Fibroblast of mammary gland (primary cell): ENCODE data around the gene PHF2.

Experiments used
- DNase-seq: peaks from one replicate; pipeline ENCODE4 v3.0.0-alpha.2; 2010; ENCODE audit warnings: low read depth
- H3K4me3 ChIP-seq: 2 replicates; pipeline ENCODE4 v1.5.1; 2011; ENCODE audit warnings: low read depth, mild to moderate bottlenecking, low read length, moderate library complexity; ENCODE audit not compliant: control insufficient read depth
- CTCF ChIP-seq: conservative IDR thresholded peaks from 2 replicates; pipeline ENCODE4 v1.5.1; 2011; ENCODE audit warnings: low read depth, low read length, inconsistent platforms; ENCODE audit not compliant: control insufficient read depth, insufficient read depth

Gene PHF2

GRCh38 chr9:93593144-93593658, 16.8 kb downstream of the PHF2 start:
- H3K4me3 ChIP-seq = no peak overlapping the region
- DNase-seq = no peak
- no peak for TF ChIP-seq CTCF

- no peak overlapping the region for H3K4me3 ChIP-seq
- no peak for TF ChIP-seq CTCF
- no peak for DNase-seq
These were observed 17.8 kb downstream of the PHF2 start for GRCh38 chr9:93594041-93594756.

GRCh38 chr9:93595461-93595860, 19.1 kb downstream of the PHF2 start:
- no peak overlapping the region for H3K4me3 ChIP-seq
- TF ChIP-seq CTCF = no peak
- DNase-seq = no peak

- H3K4me3 ChIP-seq = no peak overlapping the region
- no peak for DNase-seq
- TF ChIP-seq CTCF = no peak
These were observed 19.5 kb downstream of the PHF2 start for GRCh38 chr9:93595861-93596365.

GRCh38 chr9:93596399-93596798, 20.0 kb downstream of the PHF2 start:
- no peak for TF ChIP-seq CTCF
- H3K4me3 ChIP-seq = no peak overlapping the region
- no peak for DNase-seq

- no peak for DNase-seq
- TF ChIP-seq CTCF = no peak
- H3K4me3 ChIP-seq = no peak overlapping the region
These were observed 20.8 kb downstream of the PHF2 start for GRCh38 chr9:93597142-93597706.
